HCT116 (cell line): ENCODE results near the gene MRGPRX4. TPM values are rescaled to one million over a fixed set of nuclear protein-coding genes. Genes with fewer than 3 reads are reported as not detected.

Experiments used
- ATAC-seq: fragments of 200-7000 bp; cut with Tn5 transposase; 2 replicates; pipeline ENCODE4 v1.9.1; 2020; ENCODE audit warnings: mild to moderate bottlenecking, moderate library complexity
- BruUV-seq: library from RNA; stranded (reverse); fragments of 400-500 nt; replicated peaks from 2 replicates; lab custom pipeline; 2021; lab: Mats Ljungman, UMichigan
- CTCF ChIA-PET: fragments of 300-600 bp; sonication (Branson Sonifier 250); formaldehyde crosslinking; loops from one replicate; lab custom pipeline; 2021; ENCODE audit warnings: antibody characterized with exemption; lab: Charles Lee
- POLR2A ChIA-PET: fragments of 300-600, 350-600 bp; sonication (Branson Sonifier 250); formaldehyde crosslinking; loops from one replicate; lab custom pipeline; 2021; ENCODE audit warnings: antibody characterized with exemption; lab: Charles Lee
- RAD21 ChIA-PET, 2 experiments: fragments of 300-600 bp; sonication (Branson Sonifier 250); formaldehyde crosslinking; loops; one replicate each; lab custom pipeline; 2023; ENCODE audit warnings: low total read pairs in 2 of 2; ENCODE audit not compliant: uncharacterized antibody in 2 of 2, unreplicated experiment in 2 of 2, low non-redundant PET in 1 of 2; lab: Charles Lee
- DNase-seq: peaks from one replicate; pipeline ENCODE4 v3.0.0-alpha.2; 2010; ENCODE audit warnings: low read depth, low spot score
- H2AFZ ChIP-seq: fragments of 200-600 bp; shearing (Covaris generic), sonication (generic); 2 replicates; pipeline ENCODE4 v1.6.1; 2017; ENCODE audit warnings: low read depth, mixed run types, mixed read lengths, antibody characterized with exemption, low read length; ENCODE audit not compliant: poor library complexity, severe bottlenecking
- H3K27ac ChIP-seq: 2 replicates; pipeline ENCODE4 v1.5.1; 2012; ENCODE audit warnings: low read depth, low read length
- H3K27me3 ChIP-seq: fragments of 200-600 bp; sonication (generic); 2 replicates; pipeline ENCODE4 v1.6.1; 2016; ENCODE audit warnings: mixed run types, low read length, mixed read lengths; ENCODE audit not compliant: insufficient read depth
- H3K36me3 ChIP-seq, 2 experiments: fragments of 200-500 bp in 1 of 2; fragments of 200-600 bp in 1 of 2; sonication (Bioruptor generic) in 1 of 2; sonication (generic) in 1 of 2; 2 replicates each; pipeline versions ENCODE4 v1.5.1 to v1.6.1; 2014 to 2016; ENCODE audit warnings: low read length in 2 of 2, inconsistent platforms in 1 of 2, mixed read lengths in 1 of 2, mixed run types in 1 of 2; ENCODE audit not compliant: insufficient read depth in 2 of 2, control insufficient read depth in 1 of 2
- H3K4me1 ChIP-seq, 2 experiments: fragments of 200-600 bp in 1 of 2; sonication (generic) in 1 of 2; 2 replicates each; pipeline versions ENCODE4 v1.5.1 to v1.6.1; 2012 to 2017; ENCODE audit warnings: low read length in 2 of 2, inconsistent platforms in 1 of 2, mild to moderate bottlenecking in 1 of 2, mixed read lengths in 1 of 2, mixed run types in 1 of 2, moderate library complexity in 1 of 2; ENCODE audit not compliant: insufficient read depth in 2 of 2, control insufficient read depth in 1 of 2
- H3K4me2 ChIP-seq: fragments of 200-600 bp; sonication (generic); 2 replicates; pipeline ENCODE4 v1.6.1; 2017; ENCODE audit warnings: mixed run types, low read length, mixed read lengths
- H3K4me3 ChIP-seq, 2 experiments: fragments of 200-600 bp in 1 of 2; sonication (generic) in 1 of 2; replicated peaks in 1 of 2; 2 replicates each; pipeline ENCODE4 v1.5.1; 2011 to 2016; ENCODE audit warnings: low read length in 2 of 2, control low read depth in 1 of 2, low read depth in 1 of 2, mild to moderate bottlenecking in 1 of 2, mixed read lengths in 1 of 2, mixed run types in 1 of 2
- H3K79me2 ChIP-seq: fragments of 200-600 bp; sonication (generic); 2 replicates; pipeline ENCODE4 v1.6.1; 2017; ENCODE audit warnings: mild to moderate bottlenecking, mixed run types, low read length, moderate library complexity, mixed read lengths; ENCODE audit not compliant: insufficient read depth
- H3K9ac ChIP-seq: fragments of 200-600 bp; sonication (generic); 2 replicates; pipeline ENCODE4 v1.6.1; 2016; ENCODE audit warnings: low read length, mixed read lengths
- H3K9me2 ChIP-seq: fragments of 200-600 bp; sonication (generic), shearing (Covaris generic); 2 replicates; pipeline ENCODE4 v1.6.1; 2017; ENCODE audit warnings: mixed run types, mild to moderate bottlenecking, moderate library complexity; ENCODE audit not compliant: insufficient read depth
- H3K9me3 ChIP-seq, 2 experiments: fragments of 200-500 bp in 1 of 2; fragments of 200-600 bp in 1 of 2; sonication (Bioruptor generic) in 1 of 2; sonication (generic) in 1 of 2; 2 replicates each; pipeline ENCODE4 v1.6.1; 2014 to 2017; ENCODE audit warnings: low read length in 2 of 2, mixed read lengths in 2 of 2, inconsistent platforms in 1 of 2, low read depth in 1 of 2, mild to moderate bottlenecking in 1 of 2, mixed run types in 1 of 2, moderate library complexity in 1 of 2; ENCODE audit not compliant: control insufficient read depth in 1 of 2, insufficient read depth in 1 of 2
- H4K20me1 ChIP-seq: fragments of 200-600 bp; sonication (generic), shearing (Covaris generic); 2 replicates; pipeline ENCODE4 v1.6.1; 2017; ENCODE audit warnings: mixed run types, mild to moderate bottlenecking, moderate library complexity; ENCODE audit not compliant: insufficient read depth
- CBX3 ChIP-seq: IDR thresholded peaks from 2 replicates; pipeline ENCODE4 v1.6.1; 2012; ENCODE audit warnings: low read depth
- CEBPB ChIP-seq: IDR thresholded peaks from 2 replicates; pipeline ENCODE4 v1.6.1; 2012; ENCODE audit warnings: low read depth
- ELF1 ChIP-seq: IDR thresholded peaks from 2 replicates; pipeline ENCODE4 v1.6.1; 2012; ENCODE audit warnings: low read depth, borderline replicate concordance
- EZH2phosphoT487 ChIP-seq: fragments of 200-600 bp; IDR thresholded peaks from 2 replicates; pipeline ENCODE4 v1.6.1; 2018; ENCODE audit warnings: antibody characterized with exemption, borderline replicate concordance
- POLR2A ChIP-seq: IDR thresholded peaks from 2 replicates; pipeline ENCODE4 v1.7.0; 2011; ENCODE audit warnings: borderline replicate concordance; ENCODE audit not compliant: insufficient read depth, insufficient read length; ENCODE audit errors: extremely low read depth
- RAD21 ChIP-seq: IDR thresholded peaks from 2 replicates; pipeline ENCODE4 v1.6.1; 2012; ENCODE audit warnings: low read depth, mild to moderate bottlenecking
- SIN3A ChIP-seq: IDR thresholded peaks from 2 replicates; pipeline ENCODE4 v1.6.1; 2012; ENCODE audit warnings: low read depth
- SRF ChIP-seq: IDR thresholded peaks from 2 replicates; pipeline ENCODE4 v1.6.1; 2012; ENCODE audit warnings: low read depth
- TCF7L2 ChIP-seq: IDR thresholded peaks from 2 replicates; pipeline ENCODE4 v1.7.0; 2011; ENCODE audit warnings: borderline replicate concordance, inconsistent platforms; ENCODE audit not compliant: insufficient read depth, insufficient read length; ENCODE audit errors: extremely low read depth
- YY1 ChIP-seq: IDR thresholded peaks from 2 replicates; pipeline ENCODE4 v1.6.1; 2011; ENCODE audit warnings: low read length, low read depth, moderate library complexity, mild to moderate bottlenecking; ENCODE audit not compliant: insufficient replicate concordance; ENCODE audit errors: extremely low read depth
- ZFX ChIP-seq: fragments of 450-650 bp; IDR thresholded peaks from 2 replicates; pipeline ENCODE4 v1.6.1; 2017
- ZNF274 ChIP-seq: fragments of 200-500 bp; sonication (Bioruptor generic); IDR thresholded peaks from 2 replicates; pipeline ENCODE4 v1.6.1; 2014; ENCODE audit warnings: mild to moderate bottlenecking, low read depth, low read length, inconsistent platforms
- intact Hi-C: fragments of 100-400 bp; cut with micrococcal nuclease; formaldehyde crosslinking; loops from 2 replicates; pipeline ENCODE4 v1.10.0; 2022
- total RNA-seq: library from RNA; stranded (reverse); gene quantifications from one replicate; pipeline ENCODE4 v1.2.1, GENCODE V29; 2021; ENCODE audit not compliant: unreplicated experiment
- TF ChIP-seq, protein P1 (sequence below), 3 experiments: fragments of 200-600 bp in 1 of 3; sonication (generic) in 1 of 3; IDR thresholded peaks in 2 of 3; conservative IDR thresholded peaks in 1 of 3; 2 replicates each; pipeline ENCODE4 v1.5.1; 2012 to 2017; ENCODE audit warnings: low read depth in 2 of 3, low read length in 2 of 3, antibody characterized with exemption in 1 of 3, borderline replicate concordance in 1 of 3, control low read depth in 1 of 3, mild to moderate bottlenecking in 1 of 3, mixed read lengths in 1 of 3, mixed run types in 1 of 3, moderate library complexity in 1 of 3; ENCODE audit not compliant: insufficient read depth in 1 of 3
- TF ChIP-seq, protein P2 (sequence below): IDR thresholded peaks from 2 replicates; pipeline ENCODE4 v1.6.1; 2012
- TF ChIP-seq, protein P3 (sequence below): IDR thresholded peaks from 2 replicates; pipeline ENCODE4 v1.6.1; 2011; ENCODE audit warnings: mild to moderate bottlenecking, low read length, moderate library complexity; ENCODE audit not compliant: insufficient replicate concordance; ENCODE audit errors: extremely low read depth

The MRGPRX4 gene
- total RNA-seq, 1 experiment from 2014 or later: not detected

DNA sequence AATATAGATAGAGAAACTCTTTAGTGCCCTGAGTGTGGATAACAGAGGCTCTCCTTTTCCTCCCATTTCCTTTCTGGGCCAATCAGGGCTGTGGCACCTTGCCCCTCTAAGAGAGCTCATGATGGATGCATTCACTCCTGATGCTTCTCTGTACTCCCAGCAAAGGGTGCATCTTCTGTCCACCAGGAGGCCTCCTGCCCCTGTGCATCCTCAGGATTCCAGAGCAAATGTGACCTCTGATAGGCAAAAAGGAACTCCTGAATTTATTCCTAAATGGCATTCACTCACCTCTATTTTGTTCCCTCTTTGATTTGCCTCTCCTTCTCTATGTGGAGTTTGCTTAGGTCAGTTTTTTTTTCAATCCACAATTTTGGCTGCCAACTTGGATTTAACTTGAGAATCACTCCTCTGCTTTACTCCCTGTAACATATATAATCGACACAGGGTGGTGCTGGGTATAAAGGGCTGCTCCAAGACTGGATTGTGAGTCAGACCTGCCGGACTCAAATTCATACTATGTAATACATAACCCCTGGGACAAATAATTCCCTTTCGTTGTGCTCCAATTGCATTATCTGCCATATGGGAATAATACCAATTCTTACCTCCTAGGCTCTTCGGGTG, 1.1 kb upstream of the MRGPRX4 start:
- ChIA-PET RAD21 (interaction anchor here (0.8 to 1.0 kb wide), 3 partner anchors 32 to 56 kb away, joined by 3 to 5 read pairs (median 3); no protein-coding TSS in a partner anchor), CTCF (interaction anchor here (0.6 to 2.3 kb wide), 9 partner anchors 9 to 606 kb away, joined by 3 to 17 read pairs (median 4); no protein-coding TSS in a partner anchor), POLR2A (no interaction called here)
- Histone ChIP-seq H4K20me1 (no peaks in the 10 kb centered on the region), H3K27me3 (peaks cover 18% of the 10 kb centered on the region), H3K9ac (no peak overlapping the region), H3K9me2 (no peaks in the 10 kb centered on the region), H3K4me2 (no peak overlapping the region), H2AFZ (no peak overlapping the region), H3K36me3 (no peaks in the 10 kb centered on the region), H3K4me1 (no peaks in the 10 kb centered on the region), H3K9me3 (no peaks in the 10 kb centered on the region), H3K79me2 (no peaks in the 10 kb centered on the region), H3K4me3 (no peak overlapping the region), H3K27ac (no peak overlapping the region)
- DNase-seq (peak; percentile 23), ATAC-seq (peak; percentile 99)
- TF ChIP-seq SIN3A (no peak), ZFX (no peak), RAD21 (peak; percentile 79)
- TF ChIP-seq, protein P1, sequence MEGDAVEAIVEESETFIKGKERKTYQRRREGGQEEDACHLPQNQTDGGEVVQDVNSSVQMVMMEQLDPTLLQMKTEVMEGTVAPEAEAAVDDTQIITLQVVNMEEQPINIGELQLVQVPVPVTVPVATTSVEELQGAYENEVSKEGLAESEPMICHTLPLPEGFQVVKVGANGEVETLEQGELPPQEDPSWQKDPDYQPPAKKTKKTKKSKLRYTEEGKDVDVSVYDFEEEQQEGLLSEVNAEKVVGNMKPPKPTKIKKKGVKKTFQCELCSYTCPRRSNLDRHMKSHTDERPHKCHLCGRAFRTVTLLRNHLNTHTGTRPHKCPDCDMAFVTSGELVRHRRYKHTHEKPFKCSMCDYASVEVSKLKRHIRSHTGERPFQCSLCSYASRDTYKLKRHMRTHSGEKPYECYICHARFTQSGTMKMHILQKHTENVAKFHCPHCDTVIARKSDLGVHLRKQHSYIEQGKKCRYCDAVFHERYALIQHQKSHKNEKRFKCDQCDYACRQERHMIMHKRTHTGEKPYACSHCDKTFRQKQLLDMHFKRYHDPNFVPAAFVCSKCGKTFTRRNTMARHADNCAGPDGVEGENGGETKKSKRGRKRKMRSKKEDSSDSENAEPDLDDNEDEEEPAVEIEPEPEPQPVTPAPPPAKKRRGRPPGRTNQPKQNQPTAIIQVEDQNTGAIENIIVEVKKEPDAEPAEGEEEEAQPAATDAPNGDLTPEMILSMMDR (IDR thresholded peaks at IDR 0.05 in 2 of 3, conservative IDR thresholded peaks at IDR 0.05 in 1 of 3; ENCODE audit: borderline replicate concordance in 1 of 3, insufficient read depth in 1 of 3, low read depth in 2 of 3, low read length in 2 of 3): peak; percentile 77 to 88 (median 85); a peak in 5 of 6 replicates
- intact Hi-C loops: loop anchor here (2.0 kb wide), 1 partner anchor 31 kb away; no protein-coding TSS in a partner anchor
- no TSS peak for BruUV-seq

DNA sequence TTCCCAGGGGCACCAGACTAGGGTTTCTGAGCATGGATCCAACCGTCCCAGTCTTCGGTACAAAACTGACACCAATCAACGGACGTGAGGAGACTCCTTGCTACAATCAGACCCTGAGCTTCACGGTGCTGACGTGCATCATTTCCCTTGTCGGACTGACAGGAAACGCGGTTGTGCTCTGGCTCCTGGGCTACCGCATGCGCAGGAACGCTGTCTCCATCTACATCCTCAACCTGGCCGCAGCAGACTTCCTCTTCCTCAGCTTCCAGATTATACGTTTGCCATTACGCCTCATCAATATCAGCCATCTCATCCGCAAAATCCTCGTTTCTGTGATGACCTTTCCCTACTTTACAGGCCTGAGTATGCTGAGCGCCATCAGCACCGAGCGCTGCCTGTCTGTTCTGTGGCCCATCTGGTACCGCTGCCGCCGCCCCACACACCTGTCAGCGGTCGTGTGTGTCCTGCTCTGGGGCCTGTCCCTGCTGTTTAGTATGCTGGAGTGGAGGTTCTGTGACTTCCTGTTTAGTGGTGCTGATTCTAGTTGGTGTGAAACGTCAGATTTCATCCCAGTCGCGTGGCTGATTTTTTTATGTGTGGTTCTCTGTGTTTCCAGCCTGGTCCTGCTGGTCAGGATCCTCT, 709 bp downstream of the MRGPRX4 start:
- Histone ChIP-seq H3K27ac (no peak overlapping the region), H3K4me1 (no peaks in the 10 kb centered on the region), H3K4me3 (no peak overlapping the region), H3K4me2 (no peak overlapping the region), H3K9ac (no peak overlapping the region), H4K20me1 (no peaks in the 10 kb centered on the region), H3K9me3 (no peaks in the 10 kb centered on the region), H3K79me2 (no peaks in the 10 kb centered on the region), H3K27me3 (peaks cover 34% of the 10 kb centered on the region), H3K36me3 (no peaks in the 10 kb centered on the region), H3K9me2 (no peaks in the 10 kb centered on the region), H2AFZ (no peak overlapping the region)
- POLR2A ChIA-PET: no interaction called here
- RAD21 ChIA-PET: no interaction called here
- intact Hi-C loops: no loop called here
- DNase-seq (no peak), ATAC-seq (no peak)
- BruUV-seq: no TSS peak
- CTCF ChIA-PET: no interaction called here
- no peak for TF ChIP-seq CBX3
- no peak for TF ChIP-seq POLR2A
- TF ChIP-seq TCF7L2: no peak
- TF ChIP-seq RAD21: no peak
- no peak for TF ChIP-seq YY1
- TF ChIP-seq, protein P2, sequence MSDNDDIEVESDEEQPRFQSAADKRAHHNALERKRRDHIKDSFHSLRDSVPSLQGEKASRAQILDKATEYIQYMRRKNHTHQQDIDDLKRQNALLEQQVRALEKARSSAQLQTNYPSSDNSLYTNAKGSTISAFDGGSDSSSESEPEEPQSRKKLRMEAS: no peak
- TF ChIP-seq, protein P3, sequence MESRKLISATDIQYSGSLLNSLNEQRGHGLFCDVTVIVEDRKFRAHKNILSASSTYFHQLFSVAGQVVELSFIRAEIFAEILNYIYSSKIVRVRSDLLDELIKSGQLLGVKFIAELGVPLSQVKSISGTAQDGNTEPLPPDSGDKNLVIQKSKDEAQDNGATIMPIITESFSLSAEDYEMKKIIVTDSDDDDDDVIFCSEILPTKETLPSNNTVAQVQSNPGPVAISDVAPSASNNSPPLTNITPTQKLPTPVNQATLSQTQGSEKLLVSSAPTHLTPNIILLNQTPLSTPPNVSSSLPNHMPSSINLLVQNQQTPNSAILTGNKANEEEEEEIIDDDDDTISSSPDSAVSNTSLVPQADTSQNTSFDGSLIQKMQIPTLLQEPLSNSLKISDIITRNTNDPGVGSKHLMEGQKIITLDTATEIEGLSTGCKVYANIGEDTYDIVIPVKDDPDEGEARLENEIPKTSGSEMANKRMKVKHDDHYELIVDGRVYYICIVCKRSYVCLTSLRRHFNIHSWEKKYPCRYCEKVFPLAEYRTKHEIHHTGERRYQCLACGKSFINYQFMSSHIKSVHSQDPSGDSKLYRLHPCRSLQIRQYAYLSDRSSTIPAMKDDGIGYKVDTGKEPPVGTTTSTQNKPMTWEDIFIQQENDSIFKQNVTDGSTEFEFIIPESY: no peak
- no peak for TF ChIP-seq ELF1
- no peak for TF ChIP-seq SRF
- TF ChIP-seq ZNF274: no peak
- no peak for TF ChIP-seq EZH2phosphoT487
- no peak for TF ChIP-seq CEBPB
